HFF-Myc (cell line): Measurements from ENCODE around the gene SPATA16.

Experiments used
- DNase-seq: peaks from one replicate; pipeline ENCODE4 v3.0.0-alpha.2; 2011; ENCODE audit warnings: low read depth; ENCODE audit errors: extremely low read depth
- H3K4me3 ChIP-seq: replicated peaks from 2 replicates; pipeline ENCODE4 v1.5.1; 2011; ENCODE audit warnings: low read depth, mild to moderate bottlenecking, control low read depth, low read length
- CTCF ChIP-seq: IDR thresholded peaks from 2 replicates; pipeline ENCODE4 v1.5.1; 2012; ENCODE audit warnings: mild to moderate bottlenecking, low read depth, low read length, control low read depth; ENCODE audit errors: missing control alignments

The SPATA16 gene

GRCh38 chr3:172908771-172909270 lies 232.2 kb downstream of the SPATA16 start:
- no peak for TF ChIP-seq CTCF
- H3K4me3 ChIP-seq: no peak overlapping the region
- DNase-seq: no peak

GRCh38 chr3:172905451-172905850 lies 235.6 kb downstream of the SPATA16 start:
- TF ChIP-seq CTCF: no peak
- H3K4me3 ChIP-seq: no peak overlapping the region
- no peak for DNase-seq

- no peak for TF ChIP-seq CTCF
- peak; percentile 4 for DNase-seq
- no peak overlapping the region for H3K4me3 ChIP-seq
Measured at GRCh38 chr3:172904711-172905373, 236.2 kb downstream of the SPATA16 start.

GRCh38 chr3:172903642-172904320 lies 237.3 kb downstream of the SPATA16 start:
- TF ChIP-seq CTCF: no peak
- DNase-seq: no peak
- no peak overlapping the region for H3K4me3 ChIP-seq

- no peak for TF ChIP-seq CTCF
- H3K4me3 ChIP-seq: no peak overlapping the region
- DNase-seq: peak; percentile 88
Measured at GRCh38 chr3:172892158-172892557, 248.9 kb downstream of the SPATA16 start.

GRCh38 chr3:172885704-172886103 lies 255.3 kb downstream of the SPATA16 start:
- no peak for TF ChIP-seq CTCF
- DNase-seq: no peak
- H3K4me3 ChIP-seq: no peak overlapping the region
